Amniotic stem cell (primary cell): ENCODE measurements around the gene SUSD5.
"Not testable (repeated sequence)": the region's sequence is repeated elsewhere in the genome, so short reads cannot be mapped to it uniquely, and the experiment has no call there.

Source experiments
- DNase-seq: peaks from one replicate; lab custom pipeline; 2025; lab: John Stamatoyannopoulos, UW

Gene SUSD5

DNA sequence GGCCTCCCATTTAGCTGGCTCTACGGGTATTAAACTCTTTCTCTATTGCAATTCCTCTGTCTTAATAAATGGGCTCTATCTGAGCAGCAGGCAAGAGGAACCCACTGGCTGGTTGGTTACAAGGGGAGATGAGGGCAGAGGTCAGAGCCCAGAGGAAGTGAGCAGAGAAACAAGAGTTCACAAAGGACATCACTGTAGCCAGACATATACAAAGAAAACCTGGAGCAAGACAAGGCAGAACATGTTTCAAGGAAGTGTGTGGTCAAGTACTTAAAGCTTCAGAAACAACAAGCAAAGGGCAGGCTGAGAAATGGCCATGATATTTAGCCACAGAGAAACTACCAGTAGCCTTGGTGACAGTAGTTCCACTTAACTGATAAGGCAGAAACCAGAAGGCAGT, 24.3 kb downstream of the SUSD5 start:
- no peak for DNase-seq

GRCh38 chr3:33187368-33187634, 31.3 kb downstream of the SUSD5 start:
- no peak for DNase-seq

GRCh38 chr3:33186524-33187367, 31.9 kb downstream of the SUSD5 start:
- no peak for DNase-seq

DNA sequence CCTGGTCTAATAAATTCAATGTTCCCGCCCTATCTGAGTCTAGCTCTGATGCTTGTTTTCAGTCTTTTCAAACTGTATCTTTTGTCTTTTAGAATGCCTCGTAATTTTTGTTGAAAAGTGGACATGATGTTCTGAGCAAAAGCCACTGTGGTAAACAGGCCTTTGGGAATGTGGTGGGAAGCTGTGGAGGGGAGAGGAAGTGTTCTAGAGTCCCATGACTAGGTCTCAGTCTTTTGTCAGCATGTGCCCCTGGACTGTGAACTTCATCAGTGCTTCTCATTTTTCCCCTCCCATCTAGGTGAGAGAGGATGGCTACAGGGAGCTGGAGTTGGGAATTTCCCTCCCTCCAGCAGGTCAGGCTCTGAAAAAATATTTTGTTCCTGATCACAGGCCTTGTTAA, 33.7 kb downstream of the SUSD5 start:
- no peak for DNase-seq

DNA sequence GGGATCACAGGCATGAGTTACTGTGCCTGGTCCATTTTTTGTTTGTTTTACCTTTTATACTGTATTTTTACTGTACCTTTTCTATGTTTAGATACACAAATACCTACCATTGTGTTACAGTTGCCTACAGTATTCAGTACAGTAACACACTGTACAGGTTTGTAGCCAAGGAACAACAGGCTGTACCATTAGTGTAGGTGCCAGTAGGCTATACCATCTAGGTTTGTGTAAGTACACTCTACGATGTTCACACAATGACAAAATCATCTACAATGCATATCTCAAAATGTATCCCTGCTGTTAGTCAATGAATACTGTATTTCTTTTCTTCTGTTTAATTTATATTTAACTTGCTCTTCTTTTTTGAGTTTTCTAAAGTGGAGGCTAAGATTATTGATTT, 37.0 kb downstream of the SUSD5 start:
- DNase-seq = not testable (repeated sequence)

GRCh38 chr3:33181229-33181628, 37.4 kb downstream of the SUSD5 start:
- DNase-seq = no peak

DNA sequence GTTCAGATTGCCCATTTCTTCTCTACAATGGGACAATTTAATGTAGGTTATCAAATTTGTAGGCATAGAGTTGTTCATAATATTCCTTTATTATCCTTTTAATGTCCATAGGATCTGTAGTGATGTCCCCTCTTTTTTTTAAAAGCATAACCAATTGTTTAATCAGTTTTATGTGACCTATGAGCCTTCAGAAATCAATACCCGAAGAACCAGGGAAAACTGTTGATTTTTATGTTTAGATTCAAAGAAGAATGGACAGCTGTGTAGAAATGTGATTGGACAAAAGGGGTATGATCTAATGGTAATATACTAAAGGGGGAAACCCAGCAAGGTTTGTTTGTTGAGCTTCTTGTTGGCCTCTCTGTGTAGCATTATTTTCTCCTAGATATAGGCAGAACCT, 39.5 kb downstream of the SUSD5 start:
- no peak for DNase-seq

DNA sequence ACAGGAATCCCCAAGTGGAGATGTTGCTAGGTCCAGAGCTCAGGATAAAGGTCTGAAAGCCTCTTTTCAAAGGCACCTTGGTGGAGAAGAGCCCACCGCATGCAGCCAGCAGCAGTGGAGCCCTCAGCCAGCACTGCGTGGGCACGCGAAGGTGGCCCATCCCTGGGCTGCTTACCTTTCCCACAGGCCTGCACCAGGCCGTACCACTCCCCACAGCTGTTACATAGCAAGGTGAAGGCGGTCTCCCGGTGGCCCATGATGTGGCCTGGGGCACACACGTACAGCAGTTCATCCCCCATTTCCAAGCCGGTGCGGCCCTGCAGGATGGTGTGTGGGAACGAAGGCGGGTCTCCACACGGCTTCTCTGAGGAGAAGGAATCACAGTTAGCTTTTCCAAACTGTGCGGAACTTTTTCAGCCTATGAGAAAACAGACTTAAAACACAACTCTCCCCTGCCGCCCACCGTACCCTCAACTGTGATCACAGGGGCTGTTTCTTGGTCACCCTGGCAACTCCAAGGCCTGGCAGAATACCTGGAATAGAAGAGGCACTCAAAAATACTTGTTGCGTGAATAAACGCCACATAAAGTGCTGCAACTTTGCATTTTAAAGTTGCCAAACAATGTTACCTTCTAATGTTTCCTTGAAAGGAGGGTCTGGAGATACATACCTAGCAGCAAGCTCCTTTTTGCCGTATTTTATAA, 43.7 kb downstream of the SUSD5 start:
- no peak for DNase-seq

GRCh38 chr3:33174095-33174494, 44.5 kb downstream of the SUSD5 start:
- DNase-seq = no peak

GRCh38 chr3:33173672-33174071, 44.9 kb downstream of the SUSD5 start:
- DNase-seq = no peak

DNA sequence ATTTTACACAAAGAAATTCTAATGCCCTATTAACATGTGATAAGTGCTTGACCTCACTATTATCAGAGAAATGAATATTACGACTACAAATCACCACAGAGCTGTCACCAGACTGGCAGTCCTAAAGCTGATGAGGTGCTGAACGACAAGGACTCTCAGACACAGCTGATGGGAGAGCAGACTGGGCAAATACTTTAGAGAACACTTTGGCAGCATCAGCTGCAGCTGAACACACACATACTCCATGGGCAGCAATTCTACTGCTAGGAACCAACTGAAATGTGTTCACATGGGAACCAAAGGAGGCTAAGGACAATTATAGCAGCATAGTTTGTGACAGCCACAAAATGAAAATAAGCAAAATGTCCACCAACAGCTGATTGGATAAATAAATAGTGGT, 45.5 kb downstream of the SUSD5 start:
- DNase-seq = no peak

- DNase-seq = no peak
These were observed 47.0 kb downstream of the SUSD5 start for GRCh38 chr3:33171580-33171979.

- no peak for DNase-seq
These were observed 48.1 kb downstream of the SUSD5 start for GRCh38 chr3:33170531-33170930.

DNA sequence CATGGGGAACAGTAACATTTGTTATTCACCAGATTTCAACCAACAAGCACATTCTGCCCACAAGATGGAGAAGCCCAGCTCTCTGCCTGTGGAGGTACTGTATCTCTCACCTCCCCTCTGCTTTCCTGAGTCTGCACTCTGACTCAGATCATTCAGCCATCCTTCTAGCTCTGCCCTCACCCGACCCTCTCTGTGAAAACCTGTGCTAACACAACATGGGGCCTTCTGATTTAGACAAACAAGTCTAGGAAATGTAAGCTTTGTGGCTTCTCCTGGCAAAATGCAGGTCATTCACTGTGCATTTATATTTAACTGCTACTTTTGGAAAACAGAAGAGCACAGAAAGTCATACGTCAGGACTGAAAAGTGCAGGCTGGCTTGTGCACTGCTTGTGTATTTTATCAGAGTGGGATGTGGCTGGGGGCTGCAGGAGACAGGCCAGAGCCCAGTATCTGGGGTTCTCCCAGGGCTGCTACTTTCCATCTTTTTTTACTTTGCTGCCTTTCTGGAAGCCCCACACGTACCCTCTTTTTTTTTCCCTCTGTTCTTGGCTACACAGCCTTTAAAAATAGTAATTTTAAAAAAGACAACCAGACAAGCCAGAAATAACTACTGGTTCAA, 50.8 kb downstream of the SUSD5 start:
- DNase-seq = no peak

GRCh38 chr3:33167284-33167683, 51.3 kb downstream of the SUSD5 start:
- DNase-seq = no peak

GRCh38 chr3:33166095-33166494, 52.5 kb downstream of the SUSD5 start:
- no peak for DNase-seq

DNA sequence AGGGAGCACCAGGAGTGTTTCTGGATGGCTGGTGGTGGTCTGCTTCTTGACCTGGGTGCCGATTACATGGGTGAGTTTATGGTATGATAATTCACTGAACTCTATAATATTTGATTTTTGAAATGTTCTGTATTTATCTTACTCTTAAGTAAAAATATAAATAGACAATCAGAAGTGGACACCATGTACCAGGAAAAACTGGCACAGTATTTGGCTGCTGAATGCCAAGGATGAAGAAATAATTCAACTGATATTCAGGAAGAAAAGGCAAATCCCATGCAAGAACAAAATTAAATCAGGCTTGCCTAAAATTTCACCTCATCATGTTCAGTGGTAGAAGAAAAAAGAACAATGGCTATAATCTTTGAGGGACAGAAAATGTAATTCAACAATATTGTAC, 53.2 kb downstream of the SUSD5 start:
- no peak for DNase-seq

GRCh38 chr3:33162621-33163020, 56.0 kb downstream of the SUSD5 start:
- not testable (repeated sequence) for DNase-seq

DNA sequence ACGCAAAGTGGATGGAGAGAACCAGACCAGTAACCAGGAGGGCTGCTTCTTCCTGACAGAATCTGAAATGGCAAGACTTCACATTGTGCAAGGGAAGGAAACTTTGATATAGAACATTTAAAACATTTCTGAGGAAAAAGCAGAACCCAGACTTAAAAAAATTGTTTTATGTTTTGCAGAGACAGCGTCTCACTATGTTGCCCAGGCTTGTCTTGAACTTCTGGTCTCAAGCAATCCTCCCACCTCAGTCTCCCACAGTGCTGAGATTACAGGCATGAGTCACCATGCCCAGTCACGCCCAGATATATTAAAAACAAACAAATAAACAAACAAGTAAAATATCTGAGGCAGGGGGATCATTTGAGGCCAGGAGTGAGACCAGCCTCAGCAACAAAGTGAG, 58.6 kb downstream of the SUSD5 start:
- DNase-seq = no peak

DNA sequence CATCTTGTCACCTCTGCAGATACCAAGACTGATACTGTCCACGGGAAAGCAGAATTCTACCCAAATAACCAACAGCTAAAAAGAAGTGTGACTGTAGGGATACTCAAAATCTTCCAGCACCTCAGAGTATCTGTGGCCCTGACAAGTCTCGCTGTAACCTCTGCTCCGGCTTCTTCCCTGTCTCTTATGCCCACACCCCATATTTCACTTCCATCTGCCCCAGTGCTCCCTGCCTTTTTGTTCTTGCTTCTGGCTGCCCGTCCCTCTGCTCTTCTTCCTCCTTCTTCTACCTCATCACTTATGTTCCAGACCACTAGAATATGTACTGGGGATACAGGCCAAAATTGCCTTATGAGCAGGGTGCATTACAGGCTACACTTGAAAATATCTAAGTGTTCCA, 59.4 kb downstream of the SUSD5 start:
- no peak for DNase-seq

GRCh38 chr3:33155301-33155700, 63.3 kb downstream of the SUSD5 start:
- DNase-seq = no peak

GRCh38 chr3:33153782-33154181, 64.8 kb downstream of the SUSD5 start:
- DNase-seq = no peak
